Measurements from ENCODE around the gene KCTD7.
A peak's percentile ranks its signal among the peaks of the same experiment; 100 is the strongest.
"Not testable (repeated sequence)": the region's sequence is repeated elsewhere in the genome, so short reads cannot be mapped to it uniquely, and the experiment has no call there.

Gene KCTD7

GRCh38 chr7:66639773-66640172 is 11.1 kb downstream of the KCTD7 start:
- no peak overlapping the region for H3K27ac ChIP-seq
- DNase-seq (ENCODE audit: low spot score), result no peak
- ChIA-PET CTCF (interaction anchor here (0.8 kb wide), 1 partner anchor 59 kb away, joined by 3 read pairs; no protein-coding TSS in a partner anchor), POLR2A (ENCODE audit: low non-redundant PET) (no interaction called here)
- no peak for TF ChIP-seq CTCF (conservative IDR thresholded peaks at IDR 0.05; ENCODE audit: low read depth)

GRCh38 chr7:66640802-66641525 is 12.3 kb downstream of the KCTD7 start:
- H3K27ac ChIP-seq, result no peak overlapping the region
- POLR2A ChIA-PET (ENCODE audit: low non-redundant PET), result no interaction called here
- CTCF ChIA-PET, result no interaction called here
- no peak for DNase-seq (ENCODE audit: low spot score)
- TF ChIP-seq CTCF (conservative IDR thresholded peaks at IDR 0.05; ENCODE audit: low read depth), result no peak

- POLR2A ChIA-PET (ENCODE audit: low non-redundant PET), result no interaction called here
Measured at GRCh38 chr7:66641526-66641871, 12.8 kb downstream of the KCTD7 start.

GRCh38 chr7:66642186-66642585 is 13.5 kb downstream of the KCTD7 start:
- CTCF ChIA-PET, result no interaction called here
- no peak for TF ChIP-seq CTCF (conservative IDR thresholded peaks at IDR 0.05; ENCODE audit: low read depth)
- POLR2A ChIA-PET (ENCODE audit: low non-redundant PET), result no interaction called here
- DNase-seq (ENCODE audit: low spot score), result no peak
- no peak overlapping the region for H3K27ac ChIP-seq

More at GRCh38 chr7:66641526-66641871, 12.8 kb downstream of the KCTD7 start:
- H3K27ac ChIP-seq, result no peak overlapping the region
- no peak for TF ChIP-seq CTCF (conservative IDR thresholded peaks at IDR 0.05; ENCODE audit: low read depth)
- no peak for DNase-seq (ENCODE audit: low spot score)
- CTCF ChIA-PET, result no interaction called here

- CTCF ChIA-PET, result no interaction called here
- no peak overlapping the region for H3K27ac ChIP-seq
- POLR2A ChIA-PET (ENCODE audit: low non-redundant PET), result interaction anchor here (0.6 kb wide), 1 partner anchor 16 kb away, joined by 3 read pairs; no protein-coding TSS in a partner anchor
- DNase-seq (ENCODE audit: low spot score), result no peak
- TF ChIP-seq CTCF (conservative IDR thresholded peaks at IDR 0.05; ENCODE audit: low read depth), result no peak
Measured at GRCh38 chr7:66642932-66643331, 14.3 kb downstream of the KCTD7 start.

DNA sequence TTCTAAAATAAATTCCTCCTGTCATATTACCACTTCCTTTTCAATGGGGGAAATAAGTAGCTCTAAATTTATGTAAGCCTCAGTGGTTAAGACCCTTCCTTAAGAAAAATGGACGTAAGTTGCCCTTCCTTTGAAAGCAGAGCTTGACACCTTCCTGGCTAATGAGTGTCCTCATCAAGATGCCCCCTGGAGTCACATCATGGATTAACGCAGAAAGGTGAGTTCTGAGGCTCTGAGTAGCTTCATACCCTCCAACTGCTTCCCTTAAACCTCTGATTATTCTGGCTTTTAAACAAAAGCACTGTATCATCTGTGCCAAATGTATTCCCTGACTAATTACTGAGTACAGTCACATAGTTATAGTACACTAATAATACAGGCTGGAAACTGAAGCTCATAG is 14.7 kb downstream of the KCTD7 start:
- ChIA-PET POLR2A (ENCODE audit: low non-redundant PET) (interaction anchor here (0.6 kb wide), 1 partner anchor 16 kb away, joined by 3 read pairs; no protein-coding TSS in a partner anchor), CTCF (no interaction called here)
- DNase-seq (ENCODE audit: low spot score), result no peak
- TF ChIP-seq CTCF (conservative IDR thresholded peaks at IDR 0.05; ENCODE audit: low read depth), result no peak
- no peak overlapping the region for H3K27ac ChIP-seq

GRCh38 chr7:66651026-66651425 is 22.3 kb downstream of the KCTD7 start:
- CTCF ChIA-PET; DNase-seq (ENCODE audit: low spot score): not testable (repeated sequence)
- peak overlapping the region; percentile 24; the same call in 1 of the 2 replicates for H3K27ac ChIP-seq
- POLR2A ChIA-PET (ENCODE audit: low non-redundant PET), result interaction anchor here (0.6 kb wide), 1 partner anchor 61 kb away, joined by 4 read pairs; no protein-coding TSS in a partner anchor

- CTCF ChIA-PET, result not testable (repeated sequence)
Measured at GRCh38 chr7:66653719-66654274, 25.1 kb downstream of the KCTD7 start.

More at GRCh38 chr7:66653719-66654274, 25.1 kb downstream of the KCTD7 start:
- POLR2A ChIA-PET (ENCODE audit: low non-redundant PET), result interaction anchor here (0.5 to 2.0 kb wide), 3 partner anchors 24 to 86 kb away, joined by 3 to 10 read pairs (median 5); partner anchors contain the start of gene RABGEF1
- H3K27ac ChIP-seq, result peak overlapping the region; percentile 98
- not testable (repeated sequence) for DNase-seq (ENCODE audit: low spot score)

All from RWPE1 (cell line).